HG02840 (cell line): ENCODE data around the gene EXOC6.

Source experiments
- ATAC-seq: cut with Tn5 transposase; IDR thresholded peaks from one replicate; pipeline ENCODE4 v1.9.1; 2021; ENCODE audit warnings: mild to moderate bottlenecking, moderate library complexity, moderate number of reproducible peaks; ENCODE audit not compliant: unreplicated experiment, low FRiP score

The EXOC6 gene

DNA sequence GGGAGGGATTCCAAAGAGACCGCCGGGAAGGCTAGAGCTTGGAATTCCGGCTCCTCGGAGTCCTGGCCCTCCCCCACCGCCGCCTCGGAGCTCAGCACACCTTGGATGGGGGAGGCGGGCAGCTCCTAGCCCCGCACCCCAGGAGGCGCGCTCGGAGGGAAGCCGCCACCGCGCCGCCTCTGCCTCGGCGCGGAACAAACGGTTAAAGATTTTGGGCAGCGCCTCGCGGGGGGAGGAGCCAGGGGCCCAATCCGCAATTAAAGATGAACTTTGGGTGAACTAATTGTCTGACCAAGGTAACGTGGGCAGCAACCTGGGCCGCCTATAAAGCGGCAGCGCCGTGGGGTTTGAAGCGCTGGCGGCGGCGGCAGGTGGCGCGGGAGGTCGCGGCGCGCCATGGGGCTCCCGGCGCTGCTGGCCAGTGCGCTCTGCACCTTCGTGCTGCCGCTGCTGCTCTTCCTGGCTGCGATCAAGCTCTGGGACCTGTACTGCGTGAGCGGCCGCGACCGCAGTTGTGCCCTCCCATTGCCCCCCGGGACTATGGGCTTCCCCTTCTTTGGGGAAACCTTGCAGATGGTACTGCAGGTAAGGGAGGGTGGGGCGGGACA lies 225.3 kb downstream of the EXOC6 start, which contains the start of gene CYP26A1:
Gene CYP26A1 (plus strand): TSS at position 355 of the 608 bp plus-strand sequence. CDS start 42 bp downstream, at position 397.
- no peak for ATAC-seq

DNA sequence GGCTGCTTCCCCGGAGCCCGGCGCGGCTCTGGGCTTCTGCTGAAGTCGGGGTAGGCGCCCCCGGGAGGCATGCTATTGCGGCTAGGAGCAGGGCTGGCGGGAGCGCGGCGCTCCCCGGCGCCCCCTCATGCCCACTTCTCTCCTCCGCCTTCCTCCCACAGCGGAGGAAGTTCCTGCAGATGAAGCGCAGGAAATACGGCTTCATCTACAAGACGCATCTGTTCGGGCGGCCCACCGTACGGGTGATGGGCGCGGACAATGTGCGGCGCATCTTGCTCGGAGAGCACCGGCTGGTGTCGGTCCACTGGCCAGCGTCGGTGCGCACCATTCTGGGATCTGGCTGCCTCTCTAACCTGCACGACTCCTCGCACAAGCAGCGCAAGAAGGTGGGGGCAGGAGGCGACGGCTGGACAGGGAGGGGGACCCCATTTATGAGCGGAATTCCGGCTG lies 225.9 kb downstream of the EXOC6 start:
- no peak for ATAC-seq

DNA sequence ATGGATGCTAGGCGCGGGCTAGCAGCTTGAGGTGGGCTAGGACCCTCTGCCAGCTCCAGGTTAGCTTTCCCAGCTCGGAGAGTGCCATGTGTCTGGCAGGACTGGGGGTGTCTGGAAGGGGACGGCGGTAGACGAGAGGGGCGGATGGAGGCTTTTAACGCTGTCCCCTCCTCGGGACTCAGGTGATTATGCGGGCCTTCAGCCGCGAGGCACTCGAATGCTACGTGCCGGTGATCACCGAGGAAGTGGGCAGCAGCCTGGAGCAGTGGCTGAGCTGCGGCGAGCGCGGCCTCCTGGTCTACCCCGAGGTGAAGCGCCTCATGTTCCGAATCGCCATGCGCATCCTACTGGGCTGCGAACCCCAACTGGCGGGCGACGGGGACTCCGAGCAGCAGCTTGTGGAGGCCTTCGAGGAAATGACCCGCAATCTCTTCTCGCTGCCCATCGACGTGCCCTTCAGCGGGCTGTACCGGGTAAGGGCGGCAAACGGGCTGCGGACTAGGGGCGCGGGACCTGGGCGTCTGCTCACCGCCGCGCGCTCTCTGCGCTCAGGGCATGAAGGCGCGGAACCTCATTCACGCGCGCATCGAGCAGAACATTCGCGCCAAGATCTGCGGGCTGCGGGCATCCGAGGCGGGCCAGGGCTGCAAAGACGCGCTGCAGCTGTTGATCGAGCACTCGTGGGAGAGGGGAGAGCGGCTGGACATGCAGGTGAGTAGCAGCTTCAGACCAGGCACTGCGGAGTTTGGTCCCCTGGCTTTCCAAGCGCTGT lies 226.5 kb downstream of the EXOC6 start:
- no peak for ATAC-seq

GRCh38 chr10:93075369-93076221 lies 227.3 kb downstream of the EXOC6 start:
- no peak for ATAC-seq

DNA sequence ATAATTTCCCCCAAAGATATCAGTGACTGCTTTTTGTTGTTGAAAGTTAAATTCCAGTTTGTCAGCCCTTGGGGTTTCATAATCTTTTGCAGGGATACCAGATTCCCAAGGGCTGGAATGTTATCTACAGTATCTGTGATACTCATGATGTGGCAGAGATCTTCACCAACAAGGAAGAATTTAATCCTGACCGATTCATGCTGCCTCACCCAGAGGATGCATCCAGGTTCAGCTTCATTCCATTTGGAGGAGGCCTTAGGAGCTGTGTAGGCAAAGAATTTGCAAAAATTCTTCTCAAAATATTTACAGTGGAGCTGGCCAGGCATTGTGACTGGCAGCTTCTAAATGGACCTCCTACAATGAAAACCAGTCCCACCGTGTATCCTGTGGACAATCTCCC lies 228.6 kb downstream of the EXOC6 start:
- ATAC-seq, result no peak

DNA sequence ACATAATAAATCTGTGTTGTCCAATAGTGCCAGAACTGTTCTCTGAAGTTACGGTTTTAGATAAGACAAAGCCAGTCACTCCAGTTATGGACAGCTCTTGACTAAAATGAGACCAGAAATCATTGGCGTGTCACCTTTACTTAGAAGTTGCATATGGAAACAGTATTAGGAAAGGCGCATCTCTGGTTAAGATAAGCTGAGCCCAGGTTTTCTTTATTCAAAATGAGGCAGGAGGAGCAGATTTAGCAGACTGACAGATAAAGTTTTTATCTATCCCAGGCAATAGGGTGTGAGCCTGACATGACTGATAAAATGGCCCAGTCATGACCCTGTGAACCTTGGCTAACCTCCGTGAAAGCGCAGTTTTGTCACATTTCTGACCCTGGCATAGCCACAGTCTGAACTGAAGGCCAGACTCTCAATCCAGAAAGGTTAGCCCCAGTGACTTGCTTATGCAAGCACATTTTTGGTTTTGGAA lies 229.6 kb downstream of the EXOC6 start:
- no peak for ATAC-seq

- no peak for ATAC-seq
Observed at GRCh38 chr10:93079663-93080349, 231.5 kb downstream of the EXOC6 start.

GRCh38 chr10:93080350-93081046 lies 232.2 kb downstream of the EXOC6 start:
- no peak for ATAC-seq

DNA sequence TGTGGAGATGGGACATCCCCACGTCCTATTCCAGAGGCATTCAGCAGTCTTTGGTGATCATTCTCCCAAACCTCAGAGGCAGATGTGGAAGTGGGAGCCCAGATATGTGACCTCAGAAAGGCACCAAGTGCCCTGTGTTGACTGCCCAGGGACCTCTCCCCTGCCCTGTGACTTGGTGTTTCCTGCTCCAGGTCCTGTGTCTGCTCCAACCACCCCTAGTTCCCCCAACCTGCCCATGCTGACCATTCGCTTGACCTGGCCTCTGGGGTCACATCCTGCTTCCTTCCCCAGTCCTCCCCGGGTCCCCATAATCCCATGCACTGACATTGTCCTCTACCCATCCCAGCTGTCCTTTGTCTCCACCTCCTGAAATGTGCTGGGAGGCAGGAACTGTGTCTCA lies 233.0 kb downstream of the EXOC6 start:
- ATAC-seq, result no peak

DNA sequence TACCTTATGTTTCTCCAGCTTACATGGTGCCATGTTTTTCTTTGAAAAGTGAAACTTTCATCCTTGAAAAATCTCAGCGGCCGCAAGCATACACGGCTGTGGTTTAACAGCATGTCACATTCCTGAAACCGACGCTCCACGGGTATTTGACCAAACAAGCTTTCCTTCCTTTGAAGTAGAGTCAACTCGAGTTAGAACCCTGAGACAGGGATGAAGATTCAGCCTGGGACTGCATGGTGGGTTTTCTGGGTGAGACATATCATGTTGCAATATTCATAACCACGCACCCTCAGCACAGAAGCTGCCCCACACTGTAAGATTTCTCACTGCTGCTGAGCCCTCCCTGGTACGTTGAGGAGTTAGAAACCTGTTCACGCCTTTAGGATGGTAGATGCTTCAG lies 233.5 kb downstream of the EXOC6 start:
- no peak for ATAC-seq

GRCh38 chr10:93083743-93084539 lies 235.6 kb downstream of the EXOC6 start:
- no peak for ATAC-seq

GRCh38 chr10:93085272-93085859 lies 237.0 kb downstream of the EXOC6 start:
- no peak for ATAC-seq

- ATAC-seq, result no peak
Observed at GRCh38 chr10:93086289-93086688, 238.0 kb downstream of the EXOC6 start.

GRCh38 chr10:93087846-93088245 lies 239.5 kb downstream of the EXOC6 start:
- ATAC-seq, result no peak

- ATAC-seq, result no peak
Observed at GRCh38 chr10:93088466-93088865, 240.1 kb downstream of the EXOC6 start.

- ATAC-seq, result no peak
Observed at GRCh38 chr10:93090619-93091018, 242.3 kb downstream of the EXOC6 start.

GRCh38 chr10:93091960-93092359 lies 243.6 kb downstream of the EXOC6 start:
- ATAC-seq, result no peak

- no peak for ATAC-seq
Observed at GRCh38 chr10:93095225-93095624, 246.9 kb downstream of the EXOC6 start.

DNA sequence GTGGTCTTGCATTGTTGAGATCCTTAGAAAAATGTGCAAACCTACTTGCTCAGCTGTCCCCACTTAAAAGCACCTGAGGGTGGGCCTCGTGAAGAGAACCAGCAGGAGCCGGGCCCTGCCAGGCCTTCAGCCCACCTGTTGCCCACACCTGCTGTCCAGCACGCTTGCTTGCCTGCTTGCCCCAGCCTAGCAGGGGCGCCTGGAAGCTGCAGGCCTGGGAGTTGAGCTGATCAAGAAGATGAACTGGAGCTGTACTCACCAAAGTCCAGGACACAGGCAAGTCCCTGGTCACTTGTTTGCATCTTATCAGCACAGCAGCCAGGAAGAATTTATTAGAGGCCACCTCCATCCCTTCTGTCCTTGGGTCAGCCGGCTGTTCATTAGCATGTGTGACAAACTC lies 248.6 kb downstream of the EXOC6 start:
- ATAC-seq, result no peak
